UCSD-AML1 (cell line): ENCODE measurements around the gene TARP.

Experiments
- DNase-seq: peaks from one replicate; lab custom pipeline; 2025; ENCODE audit not compliant: unreplicated experiment; lab: John Stamatoyannopoulos, UW

TARP gene

GRCh38 chr7:38273286-38273995 is at the start of gene TARP:
Gene TARP, minus strand, starts transcription at chr7:38273636.
- no peak for DNase-seq

- no peak for DNase-seq
Measured at GRCh38 chr7:38323156-38323555, 49.7 kb upstream of the TARP start.

GRCh38 chr7:38322461-38322860 is 49.0 kb upstream of the TARP start:
- DNase-seq, result no peak

- no peak for DNase-seq
Measured at GRCh38 chr7:38321967-38322366, 48.5 kb upstream of the TARP start.

GRCh38 chr7:38321515-38321944 is 48.1 kb upstream of the TARP start:
- no peak for DNase-seq

- DNase-seq, result no peak
Measured at GRCh38 chr7:38321050-38321449, 47.6 kb upstream of the TARP start.

GRCh38 chr7:38319873-38320272 is 46.4 kb upstream of the TARP start:
- DNase-seq, result no peak

- peak; percentile 15 for DNase-seq
Measured at GRCh38 chr7:38318803-38319416, 45.5 kb upstream of the TARP start.

GRCh38 chr7:38318241-38318640 is 44.8 kb upstream of the TARP start:
- no peak for DNase-seq

- DNase-seq, result no peak
Measured at GRCh38 chr7:38317515-38317914, 44.1 kb upstream of the TARP start.

- no peak for DNase-seq
Measured at GRCh38 chr7:38316733-38317360, 43.4 kb upstream of the TARP start.

GRCh38 chr7:38315410-38315809 is 42.0 kb upstream of the TARP start:
- DNase-seq, result no peak

GRCh38 chr7:38312821-38313220 is 39.4 kb upstream of the TARP start:
- DNase-seq, result no peak

GRCh38 chr7:38311329-38311937 is 38.0 kb upstream of the TARP start:
- DNase-seq, result peak; percentile 74

GRCh38 chr7:38310591-38311101 is 37.2 kb upstream of the TARP start:
- peak; percentile 25 for DNase-seq

- no peak for DNase-seq
Measured at GRCh38 chr7:38309555-38309954, 36.1 kb upstream of the TARP start.

GRCh38 chr7:38308140-38308539 is 34.7 kb upstream of the TARP start:
- no peak for DNase-seq

- DNase-seq, result no peak
Measured at GRCh38 chr7:38307640-38308039, 34.2 kb upstream of the TARP start.

GRCh38 chr7:38306914-38307313 is 33.5 kb upstream of the TARP start:
- peak; percentile 57 for DNase-seq

- DNase-seq, result no peak
Measured at GRCh38 chr7:38306171-38306570, 32.7 kb upstream of the TARP start.

GRCh38 chr7:38303866-38304265 is 30.4 kb upstream of the TARP start:
- DNase-seq, result no peak

- DNase-seq, result no peak
Measured at GRCh38 chr7:38300175-38300574, 26.7 kb upstream of the TARP start.
